Bladder microvascular endothelial cell (primary cell): ENCODE data around the gene OR52E1. TPM values are rescaled to one million over a fixed set of nuclear protein-coding genes. Genes with fewer than 3 reads are reported as not detected.

ENCODE experiments used
- total RNA-seq: library from RNA; depleted of rRNA; stranded (reverse); fragments of >200 nt; gene quantifications from 2 replicates; pipeline ENCODE4 v1.2.3, GENCODE V29; 2014

OR52E1 gene
- not detected in 2 replicates for total RNA-seq

GRCh38 chr11:5069272-5069671 lies at the start of gene OR52E1:
Gene OR52E1, plus strand, starts transcription at chr11:5069572.

GRCh38 chr11:5046226-5046625 lies 23.1 kb upstream of the OR52E1 start, which contains the start of gene OR52J3:
Gene OR52J3, plus strand, starts transcription at chr11:5046526. Its CDS starts 0 bp downstream, at chr11:5046526.

DNA sequence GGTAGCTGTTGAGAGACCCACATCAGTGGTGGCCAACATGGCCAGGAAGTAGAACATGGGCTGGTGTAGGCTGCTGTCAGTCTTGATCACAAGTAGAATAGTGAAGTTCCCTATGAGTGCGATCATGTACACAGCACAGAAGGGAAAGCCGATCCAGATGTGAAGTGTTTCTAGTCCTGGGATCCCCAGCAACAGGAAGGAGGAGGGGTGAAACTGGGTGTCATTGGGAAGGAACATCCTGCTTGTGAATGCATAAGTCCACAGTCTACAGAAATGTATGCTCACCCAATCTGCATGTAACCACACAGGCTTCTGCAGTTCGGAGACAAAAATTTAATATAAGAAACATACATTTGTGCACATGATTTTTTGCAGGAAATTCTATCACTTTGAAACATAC lies 10.0 kb upstream of the OR52E1 start, which contains the start of gene OR52E2:
TSS of gene OR52E2 (minus strand) at position 237 of the 400 bp plus-strand sequence. CDS start at position 237, 0 bp downstream.

Other genes with a start within 250 kb of the OR52E1 start
- gene OR51F2, start 248.3 kb upstream of the OR52E1 start, total RNA-seq = not detected in 2 replicates
- not detected in 2 replicates for gene OR51S1, start 220.4 kb upstream of the OR52E1 start, total RNA-seq
- not detected in 2 replicates for gene OR51T1, start 187.7 kb upstream of the OR52E1 start, total RNA-seq
- gene OR51A7, start 165.8 kb upstream of the OR52E1 start, total RNA-seq = not detected in 2 replicates
- gene OR51G2, start 150.2 kb upstream of the OR52E1 start, total RNA-seq = not detected in 2 replicates
- gene OR51G1, start 145.2 kb upstream of the OR52E1 start, total RNA-seq = not detected in 2 replicates
- not detected in 2 replicates for gene OR51A4, start 122.0 kb upstream of the OR52E1 start, total RNA-seq
- not detected in 2 replicates for gene OR51A2, start 113.9 kb upstream of the OR52E1 start, total RNA-seq
- not detected in 2 replicates for gene OR51L1, start 74.7 kb upstream of the OR52E1 start, total RNA-seq
- gene OR52J3, start 23.0 kb upstream of the OR52E1 start, total RNA-seq = not detected in 2 replicates
- gene OR52E2, start 9.9 kb upstream of the OR52E1 start, total RNA-seq = not detected in 2 replicates
- gene OR52A5, start 68.8 kb downstream of the OR52E1 start, total RNA-seq = not detected in 2 replicates
- not detected in 2 replicates for gene OR52A1, start 85.2 kb downstream of the OR52E1 start, total RNA-seq
- gene OR51V1, start 131.1 kb downstream of the OR52E1 start, total RNA-seq = not detected in 2 replicates
- gene HBB, start 157.5 kb downstream of the OR52E1 start, total RNA-seq = not detected in 2 replicates
- not detected in 2 replicates for gene HBD, start 164.9 kb downstream of the OR52E1 start, total RNA-seq
- gene HBG1, start 180.3 kb downstream of the OR52E1 start, total RNA-seq = not detected in 2 replicates
- gene HBG2, start 185.2 kb downstream of the OR52E1 start, total RNA-seq = not detected in 2 replicates
- gene HBE1, start 200.4 kb downstream of the OR52E1 start, total RNA-seq = not detected in 2 replicates
- not detected in 2 replicates for gene OR51B4, start 232.4 kb downstream of the OR52E1 start, total RNA-seq